Measurements from ENCODE around the gene ERFL. TPM values are rescaled to one million over a fixed set of nuclear protein-coding genes. Genes with fewer than 3 reads are reported as not detected.
A peak's percentile ranks its signal among the peaks of the same experiment; 100 is the strongest.

The ERFL gene
- total and polyA plus RNA-seq, 2 of the 4 experiments (the other 2 are of a cell fraction): not detected

GRCh38 chr19:41926028-41926762 is 2.1 kb downstream of the ERFL start:
- Histone ChIP-seq H2BK5ac (ENCODE audit: low read depth, low read length, poor library complexity, severe bottlenecking) (no peak overlapping the region), H3K4ac (ENCODE audit: low read depth, low read length) (no peak overlapping the region), H2AFZ (replicated peaks; ENCODE audit: low read length, poor library complexity) (peak overlapping the region; percentile 51), H2BK15ac (ENCODE audit: low read depth, low read length) (no peak overlapping the region), H3K4me2 (ENCODE audit: low read depth, low read length) (no peak overlapping the region), H3K79me1 (ENCODE audit: low read depth in 1 of 2, low read length in 2 of 2) (no peaks in the 10 kb centered on the region), H2BK120ac (ENCODE audit: low read depth, low read length) (no peak overlapping the region), H3K36me3 (ENCODE audit: control insufficient read depth, insufficient read depth, low read length) (no peaks in the 10 kb centered on the region), H2AK5ac (ENCODE audit: low read depth, low read length) (no peak overlapping the region), H4K91ac (ENCODE audit: insufficient read depth, low read depth, low read length) (no peak overlapping the region), H2BK20ac (ENCODE audit: low read depth, low read length) (no peak overlapping the region), H4K8ac (ENCODE audit: low read depth in 2 of 2, low read length in 2 of 2) (no peak overlapping the region), H2AK9ac (replicated peaks; ENCODE audit: low read depth, low read length, poor library complexity) (no peak overlapping the region), H3K9me1 (ENCODE audit: insufficient read depth, low read length) (no peaks in the 10 kb centered on the region; the same call in 1 of the 2 replicates), H3K9me3 (ENCODE audit: control insufficient read depth, insufficient read depth, low read length) (peaks cover 3% of the 10 kb centered on the region; the same call in 1 of the 2 replicates), H3K27ac (ENCODE audit: insufficient read depth, low read length) (no peak overlapping the region), H3K27me3 (ENCODE audit: control insufficient read depth, insufficient read depth, low read length) (peaks cover 85% of the 10 kb centered on the region), H4K20me1 (ENCODE audit: insufficient read depth, low read length) (peaks cover 23% of the 10 kb centered on the region; the same call in 1 of the 2 replicates), H3K4me1 (ENCODE audit: control insufficient read depth, insufficient read depth, low read length) (peaks cover 5% of the 10 kb centered on the region), H3K23ac (ENCODE audit: low read depth, low read length) (no peak overlapping the region), H4K5ac (ENCODE audit: low read depth, low read length) (no peak overlapping the region), H3K18ac (ENCODE audit: low read depth, low read length) (no peak overlapping the region), H3K56ac (ENCODE audit: extremely low read depth, insufficient read depth, low read length) (no peak overlapping the region), H3K4me3 (ENCODE audit: insufficient read depth, low read depth, low read length) (no peak overlapping the region), H3K9ac (ENCODE audit: low read depth, low read length) (no peak overlapping the region), H3K14ac (replicated peaks; ENCODE audit: low read depth, low read length) (no peak overlapping the region)
- no peak for TF ChIP-seq RAD21 (IDR thresholded peaks at IDR 0.05; ENCODE audit: low read length)
- no peak for TF ChIP-seq RCOR1 (IDR thresholded peaks at IDR 0.05; ENCODE audit: insufficient replicate concordance, low read length)
- TF ChIP-seq FOS (IDR thresholded peaks at IDR 0.05; ENCODE audit: low read depth, low read length): no peak
- no peak for TF ChIP-seq RFX5 (IDR thresholded peaks at IDR 0.05; ENCODE audit: low read depth, low read length)
- TF ChIP-seq CHD1 (IDR thresholded peaks at IDR 0.05; ENCODE audit: low read depth, low read length): no peak
- TF ChIP-seq BHLHE40 (IDR thresholded peaks at IDR 0.05; ENCODE audit: low read depth, low read length): no peak
- no peak for TF ChIP-seq MAZ (IDR thresholded peaks at IDR 0.05; ENCODE audit: borderline replicate concordance, low read depth, low read length)
- intact Hi-C loops (cut with micrococcal nuclease): no loop called here
- BruUV-seq (replicated peaks): no TSS peak
- ATAC-seq (ENCODE audit: low read depth): no peak
- POLR2A ChIA-PET (ENCODE audit: unreplicated experiment): no interaction called here
- CTCF ChIA-PET: no interaction called here
- dilution Hi-C loops (cut with HindIII; ENCODE audit: low sequenced_read_pairs, unreplicated experiment): no loop called here
- in situ Hi-C loops (cut with MboI; ENCODE audit: low sequenced_read_pairs): no loop called here
- DNase-seq: no peak
- 17% methylated on average over 13 of the region's 27 CpGs; no CpG with 5 or more reads in 1 of the 2 experiments for WGBS, 2 experiments (ENCODE audit: extremely low coverage in 2 of 2, insufficient read length in 1 of 2)

Measured in IMR-90 (cell line).